Fibroblast of lung (primary cell): ENCODE results near the gene ZDHHC14. TPM values are rescaled to one million over a fixed set of nuclear protein-coding genes. Genes with fewer than 3 reads are reported as not detected.

ENCODE experiments used
- DNase-seq, 2 donors: peaks; one replicate each; pipeline versions ENCODE4 v3.0.0 to v3.0.0-alpha.2; 2010; ENCODE audit warnings: low read depth in 2 of 2
- H2AFZ ChIP-seq: 2 replicates; pipeline ENCODE4 v1.5.1; 2012; ENCODE audit warnings: low read length, control low read depth, inconsistent platforms
- H3K27ac ChIP-seq: 2 replicates; pipeline ENCODE4 v1.5.1; 2011; ENCODE audit warnings: low read length, control low read depth; ENCODE audit not compliant: insufficient read depth
- H3K27me3 ChIP-seq: 2 replicates; pipeline ENCODE4 v1.5.1; 2011; ENCODE audit warnings: mild to moderate bottlenecking, low read length; ENCODE audit not compliant: control insufficient read depth, insufficient read depth
- H3K36me3 ChIP-seq: 2 replicates; pipeline ENCODE4 v1.5.1; 2011; ENCODE audit warnings: low read length; ENCODE audit not compliant: control insufficient read depth, insufficient read depth
- H3K4me1 ChIP-seq: 2 replicates; pipeline ENCODE4 v1.5.1; 2011; ENCODE audit warnings: low read length; ENCODE audit not compliant: control insufficient read depth, insufficient read depth; ENCODE audit errors: extremely low read depth
- H3K4me2 ChIP-seq: 2 replicates; pipeline ENCODE4 v1.5.1; 2011; ENCODE audit warnings: low read length, control low read depth; ENCODE audit not compliant: insufficient read depth; ENCODE audit errors: extremely low read depth
- H3K4me3 ChIP-seq, 4 experiments: fragments of 200-600 bp in 1 of 4; sonication (generic) in 1 of 4; replicated peaks in 1 of 4; 2 replicates each; pipeline ENCODE4 v1.5.1; 2011 to 2016; ENCODE audit warnings: low read length in 4 of 4, low read depth in 3 of 4, mild to moderate bottlenecking in 3 of 4, control low read depth in 2 of 4, inconsistent platforms in 1 of 4, mixed read lengths in 1 of 4; ENCODE audit not compliant: insufficient read depth in 1 of 4; ENCODE audit errors: control extremely low read depth in 1 of 4
- H3K79me2 ChIP-seq: 2 replicates; pipeline ENCODE4 v1.5.1; 2012; ENCODE audit warnings: mild to moderate bottlenecking, low read length, inconsistent platforms; ENCODE audit not compliant: control insufficient read depth, insufficient read depth
- H3K9ac ChIP-seq: 2 replicates; pipeline ENCODE4 v1.5.1; 2011; ENCODE audit warnings: mild to moderate bottlenecking, low read length, control low read depth; ENCODE audit not compliant: insufficient read depth
- H3K9me3 ChIP-seq: 2 replicates; pipeline ENCODE4 v1.5.1; 2012; ENCODE audit warnings: low read depth, low read length; ENCODE audit not compliant: control insufficient read depth, insufficient read depth
- H4K20me1 ChIP-seq: 2 replicates; pipeline ENCODE4 v1.5.1; 2011; ENCODE audit warnings: low read length; ENCODE audit not compliant: control insufficient read depth, insufficient read depth; ENCODE audit errors: extremely low read depth
- EZH2 ChIP-seq: IDR thresholded peaks from 2 replicates; pipeline ENCODE4 v1.5.1; 2012; ENCODE audit warnings: low read length, control low read depth, mild to moderate bottlenecking; ENCODE audit errors: missing control alignments
- polyA plus RNA-seq, 2 donors: library from polyadenylated mRNA; depleted of rRNA in 1 of 2; stranded (reverse) in 1 of 2; unstranded in 1 of 2; fragments of >200 nt; gene quantifications; 2 replicates each; pipeline ENCODE4 v1.2.1, GENCODE V29; 2011 to 2012; ENCODE audit warnings: missing spikeins in 1 of 2
- total RNA-seq: library from RNA; depleted of rRNA; stranded (reverse); fragments of >200 nt; gene quantifications from 2 replicates; pipeline ENCODE4 v1.2.1, GENCODE V29; 2014
- TF ChIP-seq, protein P1 (sequence below), 2 donors: IDR thresholded peaks in 1 of 2; conservative IDR thresholded peaks in 1 of 2; 1 replicate in 1 of 2; 2 replicates in 1 of 2; pipeline ENCODE4 v1.5.1; 2011 to 2012; ENCODE audit warnings: low read length in 2 of 2, control low read depth in 1 of 2, inconsistent platforms in 1 of 2, low read depth in 1 of 2, mild to moderate bottlenecking in 1 of 2

Gene ZDHHC14
- total and polyA plus RNA-seq, 2 donors (not counting 1 experiment from before 2014, with no cell fraction given), result 1.7 to 3.5 TPM

DNA sequence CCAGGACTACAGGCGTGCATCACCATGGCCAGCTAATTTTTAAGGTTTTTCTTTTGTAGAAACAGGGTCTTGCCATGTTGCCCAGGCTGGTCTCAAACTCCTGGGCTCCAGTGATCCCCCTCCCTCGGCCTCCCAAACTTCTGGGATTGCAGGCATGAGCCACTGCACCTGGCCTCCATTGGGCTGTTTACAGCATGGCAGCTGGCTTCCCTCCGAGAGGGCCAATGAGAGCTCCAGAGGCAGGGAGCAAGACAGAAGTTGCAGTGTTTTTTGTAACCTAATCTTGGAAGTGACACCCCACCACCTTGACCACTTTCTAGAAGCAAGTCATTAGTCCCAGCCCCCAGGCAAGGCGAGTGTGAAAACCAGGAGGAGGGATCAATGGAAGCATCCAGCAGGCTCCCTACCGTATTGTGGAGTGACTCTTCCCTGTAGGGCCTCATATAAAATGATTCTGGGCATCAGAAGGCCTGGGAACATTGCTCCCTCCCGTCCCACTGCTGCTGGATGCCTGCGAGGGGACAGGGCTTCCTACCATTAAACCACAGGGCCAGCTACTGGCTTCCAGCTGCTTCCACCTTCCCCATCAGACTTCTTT, 144.4 kb downstream of the ZDHHC14 start:
- no peaks in the 10 kb centered on the region for H3K4me1 ChIP-seq
- no peak for TF ChIP-seq EZH2
- TF ChIP-seq, protein P1, sequence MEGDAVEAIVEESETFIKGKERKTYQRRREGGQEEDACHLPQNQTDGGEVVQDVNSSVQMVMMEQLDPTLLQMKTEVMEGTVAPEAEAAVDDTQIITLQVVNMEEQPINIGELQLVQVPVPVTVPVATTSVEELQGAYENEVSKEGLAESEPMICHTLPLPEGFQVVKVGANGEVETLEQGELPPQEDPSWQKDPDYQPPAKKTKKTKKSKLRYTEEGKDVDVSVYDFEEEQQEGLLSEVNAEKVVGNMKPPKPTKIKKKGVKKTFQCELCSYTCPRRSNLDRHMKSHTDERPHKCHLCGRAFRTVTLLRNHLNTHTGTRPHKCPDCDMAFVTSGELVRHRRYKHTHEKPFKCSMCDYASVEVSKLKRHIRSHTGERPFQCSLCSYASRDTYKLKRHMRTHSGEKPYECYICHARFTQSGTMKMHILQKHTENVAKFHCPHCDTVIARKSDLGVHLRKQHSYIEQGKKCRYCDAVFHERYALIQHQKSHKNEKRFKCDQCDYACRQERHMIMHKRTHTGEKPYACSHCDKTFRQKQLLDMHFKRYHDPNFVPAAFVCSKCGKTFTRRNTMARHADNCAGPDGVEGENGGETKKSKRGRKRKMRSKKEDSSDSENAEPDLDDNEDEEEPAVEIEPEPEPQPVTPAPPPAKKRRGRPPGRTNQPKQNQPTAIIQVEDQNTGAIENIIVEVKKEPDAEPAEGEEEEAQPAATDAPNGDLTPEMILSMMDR (conservative IDR thresholded peaks at IDR 0.05 in 1 of 2, IDR thresholded peaks at IDR 0.05 in 1 of 2; ENCODE audit: low read depth in 1 of 2, low read length in 2 of 2), result no peak
- no peak overlapping the region for H3K4me3 ChIP-seq
- H2AFZ ChIP-seq, result no peak overlapping the region
- H3K27ac ChIP-seq, result no peak overlapping the region
- no peaks in the 10 kb centered on the region for H3K27me3 ChIP-seq
- H3K9me3 ChIP-seq, result no peaks in the 10 kb centered on the region
- no peaks in the 10 kb centered on the region for H3K36me3 ChIP-seq
- no peaks in the 10 kb centered on the region for H4K20me1 ChIP-seq
- H3K9ac ChIP-seq, result no peak overlapping the region
- no peaks in the 10 kb centered on the region for H3K79me2 ChIP-seq
- H3K4me2 ChIP-seq, result no peak overlapping the region
- DNase-seq, result no peak

DNA sequence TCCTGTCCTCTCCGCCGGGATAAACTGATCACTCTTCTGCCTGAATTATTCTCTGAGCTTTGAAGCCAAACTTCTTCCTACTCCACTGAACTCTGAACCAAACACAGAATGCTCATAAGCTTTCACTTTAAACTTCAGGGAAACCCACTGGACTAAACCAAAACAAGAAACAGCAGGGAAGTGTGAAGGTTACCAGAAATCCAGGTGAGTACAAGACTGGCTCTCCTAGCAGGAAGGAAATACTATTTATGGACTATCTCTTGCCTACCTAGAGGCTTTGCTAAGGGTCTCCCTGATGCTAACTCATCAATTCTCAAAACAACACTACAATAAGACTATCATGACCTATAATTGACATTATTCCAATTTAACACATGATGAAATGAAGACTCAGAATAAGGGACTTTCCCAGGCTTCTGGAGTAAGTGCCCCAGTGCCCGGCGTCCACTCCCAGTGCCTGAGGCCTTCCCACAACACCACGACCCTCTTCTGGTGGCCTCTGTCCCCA, 145.0 kb downstream of the ZDHHC14 start:
- no peak for DNase-seq
- no peaks in the 10 kb centered on the region for H3K9me3 ChIP-seq
- H3K79me2 ChIP-seq, result no peaks in the 10 kb centered on the region
- no peak overlapping the region for H3K4me2 ChIP-seq
- H3K9ac ChIP-seq, result no peak overlapping the region
- no peak overlapping the region for H3K4me3 ChIP-seq
- no peak overlapping the region for H3K27ac ChIP-seq
- no peaks in the 10 kb centered on the region for H3K36me3 ChIP-seq
- H3K27me3 ChIP-seq, result no peaks in the 10 kb centered on the region
- no peaks in the 10 kb centered on the region for H4K20me1 ChIP-seq
- TF ChIP-seq, protein P1 (conservative IDR thresholded peaks at IDR 0.05 in 1 of 2, IDR thresholded peaks at IDR 0.05 in 1 of 2; ENCODE audit: low read depth in 1 of 2, low read length in 2 of 2), result no peak
- no peak for TF ChIP-seq EZH2
- H2AFZ ChIP-seq, result no peak overlapping the region
- H3K4me1 ChIP-seq, result no peaks in the 10 kb centered on the region

DNA sequence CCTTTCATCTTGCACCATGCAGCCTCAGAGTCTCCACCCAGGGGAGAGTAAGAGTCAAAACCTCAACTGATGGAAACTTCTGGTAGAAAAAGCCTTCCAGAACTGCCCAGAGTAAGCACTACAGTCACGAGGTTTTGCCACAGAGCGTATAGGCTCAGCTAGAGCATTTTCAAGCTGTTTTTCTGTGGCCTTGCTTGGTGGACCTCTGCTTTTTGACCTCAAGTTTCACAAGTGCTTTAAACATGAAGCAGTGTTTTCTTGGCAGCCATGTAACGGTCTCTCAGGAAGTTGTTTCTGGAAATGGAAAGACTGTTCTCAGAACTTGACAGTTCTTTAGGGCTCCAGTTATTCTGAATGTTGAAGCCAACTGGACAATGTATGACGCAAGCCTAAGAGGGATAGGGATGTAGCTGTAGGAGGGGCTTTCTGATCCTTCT, 146.5 kb downstream of the ZDHHC14 start:
- DNase-seq, result peak in 1 of 2 donors; percentile 97
- Histone ChIP-seq H3K9ac (no peak overlapping the region), H3K79me2 (no peaks in the 10 kb centered on the region), H4K20me1 (no peaks in the 10 kb centered on the region), H3K36me3 (no peaks in the 10 kb centered on the region), H3K27me3 (no peaks in the 10 kb centered on the region), H3K4me2 (no peak overlapping the region), H3K27ac (no peak overlapping the region), H3K4me1 (no peaks in the 10 kb centered on the region), H3K9me3 (no peaks in the 10 kb centered on the region), H3K4me3 (no peak overlapping the region), H2AFZ (no peak overlapping the region)
- no peak for TF ChIP-seq EZH2
- TF ChIP-seq, protein P1 (conservative IDR thresholded peaks at IDR 0.05 in 1 of 2, IDR thresholded peaks at IDR 0.05 in 1 of 2; ENCODE audit: low read depth in 1 of 2, low read length in 2 of 2), result peak; percentile 22 to 27
